Measurements from ENCODE around the gene RFC4.
A peak's percentile ranks its signal among the peaks of the same experiment; 100 is the strongest.

Gene RFC4

DNA sequence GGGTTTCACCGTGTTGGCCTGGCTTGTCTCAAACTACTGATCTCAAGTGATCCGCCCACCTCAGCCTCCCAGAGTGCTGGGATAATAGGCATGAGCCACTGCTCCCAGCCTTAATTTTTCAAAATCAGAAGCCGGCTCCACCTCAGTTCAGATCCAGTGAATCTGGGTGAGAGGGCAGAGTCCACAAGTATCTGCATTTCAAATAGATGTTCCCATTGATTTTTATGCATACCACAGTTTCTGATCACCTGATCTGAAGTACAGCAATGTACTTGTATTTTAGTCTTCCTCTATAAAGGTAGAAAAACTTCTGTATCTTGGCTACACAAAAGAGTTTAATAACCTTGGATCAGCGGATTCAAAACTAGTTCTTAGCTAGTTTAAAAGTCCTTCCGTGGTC lies 27.1 kb downstream of the RFC4 start:
- TF ChIP-seq, protein P1, sequence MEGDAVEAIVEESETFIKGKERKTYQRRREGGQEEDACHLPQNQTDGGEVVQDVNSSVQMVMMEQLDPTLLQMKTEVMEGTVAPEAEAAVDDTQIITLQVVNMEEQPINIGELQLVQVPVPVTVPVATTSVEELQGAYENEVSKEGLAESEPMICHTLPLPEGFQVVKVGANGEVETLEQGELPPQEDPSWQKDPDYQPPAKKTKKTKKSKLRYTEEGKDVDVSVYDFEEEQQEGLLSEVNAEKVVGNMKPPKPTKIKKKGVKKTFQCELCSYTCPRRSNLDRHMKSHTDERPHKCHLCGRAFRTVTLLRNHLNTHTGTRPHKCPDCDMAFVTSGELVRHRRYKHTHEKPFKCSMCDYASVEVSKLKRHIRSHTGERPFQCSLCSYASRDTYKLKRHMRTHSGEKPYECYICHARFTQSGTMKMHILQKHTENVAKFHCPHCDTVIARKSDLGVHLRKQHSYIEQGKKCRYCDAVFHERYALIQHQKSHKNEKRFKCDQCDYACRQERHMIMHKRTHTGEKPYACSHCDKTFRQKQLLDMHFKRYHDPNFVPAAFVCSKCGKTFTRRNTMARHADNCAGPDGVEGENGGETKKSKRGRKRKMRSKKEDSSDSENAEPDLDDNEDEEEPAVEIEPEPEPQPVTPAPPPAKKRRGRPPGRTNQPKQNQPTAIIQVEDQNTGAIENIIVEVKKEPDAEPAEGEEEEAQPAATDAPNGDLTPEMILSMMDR (IDR thresholded peaks at IDR 0.05; ENCODE audit: low read depth, low read length, missing control alignments), result no peak
- H3K4me3 ChIP-seq (replicated peaks; ENCODE audit: low read depth, low read length), result no peak overlapping the region
- no peak for DNase-seq (ENCODE audit: extremely low read depth, low read depth)

DNA sequence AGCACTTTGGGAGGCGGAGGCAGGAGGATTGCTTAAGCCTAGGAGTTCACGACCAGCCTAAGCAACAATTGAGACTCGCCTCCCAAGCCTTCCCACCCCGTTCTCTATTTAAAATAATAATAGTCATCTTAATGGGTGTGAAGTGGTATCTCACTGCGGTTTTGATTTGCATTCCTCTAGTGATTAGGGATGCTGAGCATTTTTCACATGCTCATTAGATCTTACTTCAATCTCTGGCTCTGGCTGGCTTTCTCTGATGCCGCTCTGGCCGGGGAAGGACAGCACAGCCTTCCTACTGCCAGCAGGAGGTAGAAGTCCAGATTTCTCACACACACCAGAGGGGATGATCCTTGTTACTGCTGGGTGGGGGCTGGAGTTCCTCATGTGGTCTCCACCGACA lies 30.3 kb downstream of the RFC4 start:
- DNase-seq (ENCODE audit: extremely low read depth, low read depth), result no peak
- H3K4me3 ChIP-seq (replicated peaks; ENCODE audit: low read depth, low read length), result no peak overlapping the region
- TF ChIP-seq, protein P1 (IDR thresholded peaks at IDR 0.05; ENCODE audit: low read depth, low read length, missing control alignments), result no peak

DNA sequence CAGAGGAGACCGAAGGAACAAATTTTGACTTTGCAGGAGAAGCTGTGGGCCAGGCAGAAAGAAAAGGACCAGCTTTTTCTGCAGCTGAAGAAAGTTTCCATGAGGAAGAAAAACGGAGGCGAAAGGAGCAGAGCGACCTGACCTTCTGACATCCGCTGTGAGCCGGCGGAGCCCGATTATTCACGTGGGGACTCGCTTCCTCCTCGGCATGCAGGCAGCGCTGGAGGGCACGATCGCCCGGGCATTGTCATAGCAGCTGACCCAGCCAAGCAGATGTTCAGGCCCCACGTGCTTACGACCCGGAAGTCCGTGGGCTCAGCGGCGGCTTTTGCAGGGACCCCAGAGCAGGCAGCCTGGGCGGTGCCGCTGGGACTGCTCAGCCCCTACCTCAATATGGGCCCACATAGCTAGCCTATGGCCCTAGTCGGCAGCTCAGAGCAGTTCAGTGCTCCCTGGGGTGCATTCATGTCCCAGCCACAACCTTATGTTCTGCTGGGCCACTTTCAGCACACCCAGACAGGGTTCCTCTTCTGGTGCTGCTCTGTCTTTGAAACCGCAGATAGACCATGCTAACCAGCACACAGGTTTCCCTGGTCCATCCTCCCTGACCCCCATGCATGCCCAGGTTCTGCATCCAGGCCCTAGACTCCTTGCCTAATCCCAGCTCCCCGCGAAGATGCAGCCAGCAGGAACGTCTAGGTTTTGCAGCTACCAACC lies 33.4 kb downstream of the RFC4 start:
- TF ChIP-seq, protein P1 (IDR thresholded peaks at IDR 0.05; ENCODE audit: low read depth, low read length, missing control alignments), result no peak
- DNase-seq (ENCODE audit: extremely low read depth, low read depth), result no peak
- peak overlapping the region; percentile 41 for H3K4me3 ChIP-seq (replicated peaks; ENCODE audit: low read depth, low read length)

DNA sequence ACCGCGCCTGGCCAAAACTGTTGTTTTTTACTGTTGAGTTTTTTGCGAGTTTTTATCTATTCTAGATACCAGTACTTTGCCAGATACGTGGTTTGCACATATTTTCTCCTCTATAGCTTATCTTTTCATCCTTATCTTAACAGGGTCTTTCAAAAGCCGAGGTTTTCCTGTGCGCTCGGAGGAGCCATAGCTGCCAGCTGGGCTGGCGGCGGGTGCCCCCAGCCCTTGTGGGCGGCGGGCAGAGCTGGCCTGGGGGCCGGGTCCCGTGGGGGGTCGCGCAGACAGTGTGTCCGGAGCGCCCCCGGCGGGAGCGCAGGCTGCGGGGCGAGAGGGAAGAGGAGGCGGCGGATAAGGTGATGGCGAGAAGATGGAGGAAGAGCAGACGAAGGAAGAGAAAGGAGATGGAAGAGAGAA lies 34.0 kb downstream of the RFC4 start:
- peak overlapping the region; percentile 41 for H3K4me3 ChIP-seq (replicated peaks; ENCODE audit: low read depth, low read length)
- TF ChIP-seq, protein P1 (IDR thresholded peaks at IDR 0.05; ENCODE audit: low read depth, low read length, missing control alignments), result no peak

DNA sequence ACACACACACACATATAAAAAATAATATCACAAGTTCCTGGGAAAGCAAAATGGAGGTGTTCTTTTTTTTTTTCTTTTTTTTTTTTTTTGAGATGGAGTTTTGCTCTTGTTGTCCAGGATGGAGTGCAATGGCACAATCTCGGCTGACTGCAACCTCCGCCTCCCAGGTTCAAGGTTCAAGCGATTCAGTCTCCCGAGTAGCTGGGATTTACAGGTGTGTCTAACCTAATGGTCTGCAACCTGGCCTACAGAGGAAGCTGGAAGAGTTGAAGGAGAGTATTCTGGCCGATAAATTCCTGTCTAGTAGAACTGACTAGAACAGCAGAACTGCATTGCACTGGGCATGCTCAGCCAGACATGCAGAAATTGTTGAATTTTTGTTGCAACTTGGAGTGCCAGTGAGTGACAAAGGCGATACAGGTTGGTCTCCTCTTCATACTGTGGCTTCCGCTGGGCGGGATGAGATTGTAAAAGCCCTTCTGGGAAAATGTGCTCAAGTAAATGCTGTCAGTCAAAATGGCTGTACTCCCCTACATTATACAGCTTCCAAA lies 45.3 kb downstream of the RFC4 start:
- TF ChIP-seq, protein P1 (IDR thresholded peaks at IDR 0.05; ENCODE audit: low read depth, low read length, missing control alignments), result no peak
- H3K4me3 ChIP-seq (replicated peaks; ENCODE audit: low read depth, low read length), result no peak overlapping the region
- DNase-seq (ENCODE audit: extremely low read depth, low read depth), result no peak

More for the DNA sequence above, 34.0 kb downstream of the RFC4 start:
- DNase-seq (ENCODE audit: extremely low read depth, low read depth), result no peak

DNA sequence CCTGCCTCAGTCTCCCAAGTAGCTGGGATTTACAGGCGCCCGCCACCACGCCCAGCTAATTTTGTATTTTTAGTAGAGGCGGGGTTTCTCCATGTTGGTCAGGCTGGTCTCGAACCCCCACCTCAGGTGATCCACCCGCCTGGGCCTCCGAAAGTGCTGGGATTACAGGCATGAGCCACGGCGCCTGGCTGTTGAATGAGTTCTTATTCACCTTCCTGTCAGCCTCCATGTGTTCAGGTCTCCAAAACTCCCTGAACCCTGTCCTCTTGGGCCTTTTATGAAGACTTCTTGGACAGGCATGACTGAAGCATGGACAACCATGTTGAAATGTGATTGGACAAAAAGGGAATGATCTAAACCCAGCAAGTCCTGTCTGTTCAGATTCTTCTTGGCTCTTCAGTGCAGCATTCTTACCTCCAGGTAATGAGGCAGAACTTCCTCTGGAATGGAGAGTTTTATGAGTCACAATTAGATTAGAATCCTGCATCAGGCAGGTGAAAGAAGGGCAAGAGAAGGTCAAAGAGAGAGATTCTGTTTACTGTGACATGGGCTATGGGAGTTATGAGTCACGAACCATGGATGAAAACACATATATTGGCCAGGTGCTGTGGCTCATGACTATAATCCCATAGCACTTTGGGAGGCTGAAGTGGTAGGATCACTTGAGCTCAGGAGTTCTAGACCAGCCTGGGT lies 46.0 kb downstream of the RFC4 start:
- H3K4me3 ChIP-seq (replicated peaks; ENCODE audit: low read depth, low read length), result no peak overlapping the region
- no peak for DNase-seq (ENCODE audit: extremely low read depth, low read depth)
- TF ChIP-seq, protein P1 (IDR thresholded peaks at IDR 0.05; ENCODE audit: low read depth, low read length, missing control alignments), result no peak

All from HFF-Myc (cell line).